GM15510 (cell line): ENCODE results near the gene PRDM16.

ENCODE experiments used
- POLR2A ChIP-seq: IDR thresholded peaks from 3 replicates; pipeline ENCODE4 v1.6.1; 2011; ENCODE audit warnings: borderline replicate concordance; ENCODE audit not compliant: insufficient read length; ENCODE audit errors: extremely low read depth

The PRDM16 gene

GRCh38 chr1:3212453-3213355, 143.7 kb downstream of the PRDM16 start:
- no peak for TF ChIP-seq POLR2A

- no peak for TF ChIP-seq POLR2A
Observed at GRCh38 chr1:3213730-3214129, 144.7 kb downstream of the PRDM16 start.

- no peak for TF ChIP-seq POLR2A
Observed at GRCh38 chr1:3215198-3216014, 146.4 kb downstream of the PRDM16 start.

GRCh38 chr1:3216015-3216391, 147.0 kb downstream of the PRDM16 start:
- no peak for TF ChIP-seq POLR2A

GRCh38 chr1:3217181-3217641, 148.2 kb downstream of the PRDM16 start:
- no peak for TF ChIP-seq POLR2A

- TF ChIP-seq POLR2A = no peak
Observed at GRCh38 chr1:3217979-3218679, 149.1 kb downstream of the PRDM16 start.

- TF ChIP-seq POLR2A = no peak
Observed at GRCh38 chr1:3219005-3219790, 150.2 kb downstream of the PRDM16 start.

GRCh38 chr1:3219791-3220467, 150.9 kb downstream of the PRDM16 start:
- no peak for TF ChIP-seq POLR2A

- no peak for TF ChIP-seq POLR2A
Observed at GRCh38 chr1:3221112-3222041, 152.4 kb downstream of the PRDM16 start.

GRCh38 chr1:3222042-3222692, 153.2 kb downstream of the PRDM16 start:
- TF ChIP-seq POLR2A = no peak

- no peak for TF ChIP-seq POLR2A
Observed at GRCh38 chr1:3225661-3226060, 156.7 kb downstream of the PRDM16 start.

GRCh38 chr1:3226191-3226590, 157.2 kb downstream of the PRDM16 start:
- TF ChIP-seq POLR2A = no peak

GRCh38 chr1:3226701-3227350, 157.8 kb downstream of the PRDM16 start:
- no peak for TF ChIP-seq POLR2A
